PC-9 (cell line): ENCODE data around the gene ACAP3. TPM values are rescaled to one million over a fixed set of nuclear protein-coding genes. Genes with fewer than 3 reads are reported as not detected.

Experiments used
- BruUV-seq: library from RNA; stranded (reverse); fragments of 400-500 nt; replicated peaks from 2 replicates; lab custom pipeline; 2021; lab: Mats Ljungman, UMichigan
- CTCF ChIA-PET: fragments of 300-600 bp; sonication (Branson Sonifier 250); formaldehyde crosslinking; loops from one replicate; lab custom pipeline; 2022; ENCODE audit warnings: antibody characterized with exemption; lab: Charles Lee
- POLR2A ChIA-PET: fragments of 300-600 bp; sonication (Branson Sonifier 250); formaldehyde crosslinking; loops from one replicate; lab custom pipeline; 2022; ENCODE audit warnings: antibody characterized with exemption; ENCODE audit not compliant: unreplicated experiment; lab: Charles Lee
- DNase-seq, 2 experiments: peaks; one replicate each; pipeline versions ENCODE4 v3.0.0 to v3.0.0-alpha.2; 2015 to 2022; ENCODE audit warnings: mixed read lengths in 1 of 2
- H2AFZ ChIP-seq: fragments of 200-600 bp; sonication (generic); 2 replicates; pipeline ENCODE4 v1.8.1; 2017; ENCODE audit warnings: antibody characterized with exemption
- H3F3A ChIP-seq: fragments of 200-600 bp; sonication (generic); 2 replicates; pipeline ENCODE4 v1.8.1; 2017; ENCODE audit warnings: antibody characterized with exemption, mild to moderate bottlenecking, low read depth; ENCODE audit not compliant: insufficient read depth
- H3K27ac ChIP-seq: fragments of 200-600 bp; sonication (generic); 2 replicates; pipeline ENCODE4 v1.6.1; 2016; ENCODE audit warnings: mixed run types
- H3K27me3 ChIP-seq: fragments of 200-600 bp; sonication (generic); 2 replicates; pipeline ENCODE4 v1.6.1; 2016; ENCODE audit warnings: low read depth, mixed run types; ENCODE audit not compliant: insufficient read depth
- H3K36me3 ChIP-seq: fragments of 200-600 bp; sonication (generic); 2 replicates; pipeline ENCODE4 v1.6.1; 2016; ENCODE audit warnings: low read depth, mixed run types
- H3K4me1 ChIP-seq: fragments of 200-600 bp; sonication (generic); replicated peaks from 2 replicates; pipeline ENCODE4 v1.6.1; 2016; ENCODE audit warnings: mixed run types; ENCODE audit not compliant: insufficient read depth
- H3K4me2 ChIP-seq: fragments of 200-600 bp; sonication (generic); 2 replicates; pipeline ENCODE4 v1.6.1; 2017; ENCODE audit warnings: mixed run types
- H3K4me3 ChIP-seq: fragments of 200-600 bp; sonication (generic); 2 replicates; pipeline ENCODE4 v1.6.1; 2016; ENCODE audit warnings: mixed run types
- H3K79me2 ChIP-seq: fragments of 200-600 bp; sonication (generic); 2 replicates; pipeline ENCODE4 v1.6.1; 2017; ENCODE audit warnings: low read depth, mixed run types
- H3K9me2 ChIP-seq: fragments of 200-600 bp; sonication (generic); 2 replicates; pipeline ENCODE4 v1.8.1; 2017; ENCODE audit warnings: mild to moderate bottlenecking; ENCODE audit not compliant: insufficient read depth
- H3K9me3 ChIP-seq: fragments of 200-600 bp; sonication (generic); 2 replicates; pipeline ENCODE4 v1.8.1; 2016; ENCODE audit warnings: low read depth; ENCODE audit not compliant: insufficient read depth
- H4K20me1 ChIP-seq: fragments of 200-600 bp; sonication (generic); 2 replicates; pipeline ENCODE4 v1.8.1; 2017; ENCODE audit not compliant: insufficient read depth
- EZH2 ChIP-seq: fragments of 200-600 bp; sonication (generic); IDR thresholded peaks from 2 replicates; pipeline ENCODE4 v1.8.0; 2017; ENCODE audit warnings: antibody characterized with exemption, low read depth
- intact Hi-C: fragments of 100-400 bp; cut with micrococcal nuclease; formaldehyde crosslinking; loops from one replicate; pipeline ENCODE4 v1.10.0; 2022; ENCODE audit not compliant: unreplicated experiment
- total RNA-seq: library from RNA; stranded (reverse); gene quantifications from 2 replicates; pipeline ENCODE4 v1.2.3, GENCODE V29; 2021
- TF ChIP-seq, protein P1 (sequence below): fragments of 200-600 bp; sonication (generic); conservative IDR thresholded peaks from 2 replicates; pipeline ENCODE4 v1.6.1; 2017; ENCODE audit warnings: mixed run types, antibody characterized with exemption, mild to moderate bottlenecking, moderate library complexity

ACAP3 gene
- total RNA-seq, 1 experiment from 2014 or later: 54.8 TPM

DNA sequence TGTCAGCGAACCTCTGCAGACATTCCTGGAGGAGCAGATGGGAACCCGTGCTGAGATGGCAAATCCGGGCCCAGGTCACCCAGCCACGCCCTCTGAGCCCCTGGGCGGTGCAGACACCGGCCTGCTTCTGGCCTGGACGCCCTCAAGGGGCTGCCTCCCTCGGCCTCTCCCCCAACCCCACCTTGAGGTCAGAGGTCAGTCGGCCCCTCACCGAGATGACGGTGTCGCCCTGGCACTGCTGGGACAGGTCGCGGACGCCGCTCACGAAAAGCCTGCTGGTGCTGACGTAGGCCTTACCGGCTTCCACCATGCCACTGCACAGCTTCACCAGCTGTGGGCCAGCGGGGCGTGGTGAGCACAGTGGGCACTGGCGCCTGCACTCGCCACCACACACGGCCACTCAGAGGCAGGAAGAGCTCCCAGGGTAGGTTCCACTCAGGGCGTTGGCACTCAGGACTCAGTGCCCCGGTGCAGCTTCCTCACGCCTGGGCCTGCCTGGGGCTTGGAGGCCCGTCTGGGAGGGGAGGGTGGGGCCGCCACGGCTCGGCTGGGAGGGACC lies 4.7 kb downstream of the ACAP3 start:
- no TSS peak for BruUV-seq
- Histone ChIP-seq H3K4me3 (no peak overlapping the region), H4K20me1 (peaks cover 4% of the 10 kb centered on the region; the same call in 1 of the 2 replicates), H2AFZ (no peak overlapping the region), H3K36me3 (no peaks in the 10 kb centered on the region), H3K4me2 (no peak overlapping the region), H3F3A (peaks cover 16% of the 10 kb centered on the region; the same call in 1 of the 2 replicates), H3K79me2 (peaks cover 15% of the 10 kb centered on the region; the same call in 1 of the 2 replicates), H3K4me1 (peaks cover 28% of the 10 kb centered on the region), H3K9me2 (no peaks in the 10 kb centered on the region), H3K27me3 (no peaks in the 10 kb centered on the region), H3K9me3 (no peaks in the 10 kb centered on the region), H3K27ac (no peak overlapping the region)
- intact Hi-C loops: loop anchor here (10.0 kb wide), 2 partner anchors 202 to 298 kb away; partner anchors contain the start of gene HES4
- CTCF ChIA-PET: no interaction called here
- DNase-seq: no peak
- POLR2A ChIA-PET: no interaction called here
- TF ChIP-seq, protein P1, sequence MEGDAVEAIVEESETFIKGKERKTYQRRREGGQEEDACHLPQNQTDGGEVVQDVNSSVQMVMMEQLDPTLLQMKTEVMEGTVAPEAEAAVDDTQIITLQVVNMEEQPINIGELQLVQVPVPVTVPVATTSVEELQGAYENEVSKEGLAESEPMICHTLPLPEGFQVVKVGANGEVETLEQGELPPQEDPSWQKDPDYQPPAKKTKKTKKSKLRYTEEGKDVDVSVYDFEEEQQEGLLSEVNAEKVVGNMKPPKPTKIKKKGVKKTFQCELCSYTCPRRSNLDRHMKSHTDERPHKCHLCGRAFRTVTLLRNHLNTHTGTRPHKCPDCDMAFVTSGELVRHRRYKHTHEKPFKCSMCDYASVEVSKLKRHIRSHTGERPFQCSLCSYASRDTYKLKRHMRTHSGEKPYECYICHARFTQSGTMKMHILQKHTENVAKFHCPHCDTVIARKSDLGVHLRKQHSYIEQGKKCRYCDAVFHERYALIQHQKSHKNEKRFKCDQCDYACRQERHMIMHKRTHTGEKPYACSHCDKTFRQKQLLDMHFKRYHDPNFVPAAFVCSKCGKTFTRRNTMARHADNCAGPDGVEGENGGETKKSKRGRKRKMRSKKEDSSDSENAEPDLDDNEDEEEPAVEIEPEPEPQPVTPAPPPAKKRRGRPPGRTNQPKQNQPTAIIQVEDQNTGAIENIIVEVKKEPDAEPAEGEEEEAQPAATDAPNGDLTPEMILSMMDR: no peak
- no peak for TF ChIP-seq EZH2

- no peaks in the 10 kb centered on the region for H3K27me3 ChIP-seq
- H3K4me3 ChIP-seq: no peak overlapping the region
- DNase-seq: no peak
- H2AFZ ChIP-seq: no peak overlapping the region
- CTCF ChIA-PET: no interaction called here
- H3K27ac ChIP-seq: no peak overlapping the region
- POLR2A ChIA-PET: no interaction called here
- TF ChIP-seq, protein P1: peak; percentile 60; the same call in 1 of the 2 replicates
- no peak for TF ChIP-seq EZH2
- H3K9me2 ChIP-seq: no peaks in the 10 kb centered on the region
- no peaks in the 10 kb centered on the region for H3K9me3 ChIP-seq
- no peaks in the 10 kb centered on the region for H3K36me3 ChIP-seq
- peaks cover 26% of the 10 kb centered on the region for H3K4me1 ChIP-seq
- no peak overlapping the region for H3K4me2 ChIP-seq
- no TSS peak for BruUV-seq
- H4K20me1 ChIP-seq: peaks cover 4% of the 10 kb centered on the region; the same call in 1 of the 2 replicates
- peaks cover 16% of the 10 kb centered on the region; the same call in 1 of the 2 replicates for H3F3A ChIP-seq
- H3K79me2 ChIP-seq: peaks cover 13% of the 10 kb centered on the region; the same call in 1 of the 2 replicates
- intact Hi-C loops: loop anchor here (10.0 kb wide), 2 partner anchors 203 to 297 kb away; partner anchors contain the start of gene HES4
These were observed 5.7 kb downstream of the ACAP3 start for GRCh38 chr1:1302006-1302430.

GRCh38 chr1:1300352-1300739 lies 7.4 kb downstream of the ACAP3 start:
- Histone ChIP-seq H3K9me3 (no peaks in the 10 kb centered on the region), H3K4me3 (no peak overlapping the region), H3K27ac (no peak overlapping the region), H2AFZ (no peak overlapping the region), H3F3A (peaks cover 9% of the 10 kb centered on the region; the same call in 1 of the 2 replicates), H4K20me1 (peaks cover 4% of the 10 kb centered on the region; the same call in 1 of the 2 replicates), H3K27me3 (no peaks in the 10 kb centered on the region), H3K4me1 (peaks cover 10% of the 10 kb centered on the region), H3K4me2 (no peak overlapping the region), H3K36me3 (no peaks in the 10 kb centered on the region), H3K79me2 (no peaks in the 10 kb centered on the region), H3K9me2 (no peaks in the 10 kb centered on the region)
- no peak for DNase-seq
- CTCF ChIA-PET: no interaction called here
- TF ChIP-seq EZH2: no peak
- TF ChIP-seq, protein P1: peak; percentile 33; the same call in 1 of the 2 replicates
- BruUV-seq: no TSS peak
- POLR2A ChIA-PET: no interaction called here
- intact Hi-C loops: loop anchor here (10.0 kb wide), 2 partner anchors 204 to 296 kb away; partner anchors contain the start of gene HES4
